ENCODE measurements around the gene BBS5. TPM values are rescaled to one million over a fixed set of nuclear protein-coding genes. Genes with fewer than 3 reads are reported as not detected.

BBS5 gene
- total RNA-seq, 1 experiment from 2014 or later = 0.31 TPM

GRCh38 chr2:169439900-169440299 is 39.4 kb upstream of the BBS5 start:
- no peaks in the 10 kb centered on the region for H3K9me3 ChIP-seq (ENCODE audit: insufficient read depth, low read depth)
- CTCF ChIA-PET = no interaction called here
- no peaks in the 10 kb centered on the region for H3K79me2 ChIP-seq (ENCODE audit: low read depth)
- DNase-seq = no peak
- no peaks in the 10 kb centered on the region for H3K36me3 ChIP-seq (ENCODE audit: low read depth)
- TF ChIP-seq EZH2 (IDR thresholded peaks at IDR 0.05; ENCODE audit: low read depth) = no peak
- TF ChIP-seq CTCF (conservative IDR thresholded peaks at IDR 0.05) = no peak
- H3F3A ChIP-seq (ENCODE audit: insufficient read depth, low read depth) = no peaks in the 10 kb centered on the region
- H3K9me2 ChIP-seq (ENCODE audit: insufficient read depth) = no peaks in the 10 kb centered on the region
- no peak overlapping the region for H2AFZ ChIP-seq
- no peak overlapping the region for H3K4me3 ChIP-seq
- POLR2A ChIA-PET (ENCODE audit: unreplicated experiment) = no interaction called here
- H3K27ac ChIP-seq = no peak overlapping the region
- no peaks in the 10 kb centered on the region for H3K27me3 ChIP-seq (ENCODE audit: insufficient read depth, low read depth)
- H3K4me1 ChIP-seq (replicated peaks; ENCODE audit: insufficient read depth) = no peaks in the 10 kb centered on the region
- no peaks in the 10 kb centered on the region for H4K20me1 ChIP-seq (ENCODE audit: insufficient read depth)
- no TSS peak for BruUV-seq (replicated peaks)
- H3K4me2 ChIP-seq = no peak overlapping the region
- intact Hi-C loops (cut with micrococcal nuclease; ENCODE audit: unreplicated experiment) = no loop called here

- no TSS peak for BruUV-seq (replicated peaks)
- POLR2A ChIA-PET (ENCODE audit: unreplicated experiment) = no interaction called here
- no peaks in the 10 kb centered on the region for H3K27me3 ChIP-seq (ENCODE audit: insufficient read depth, low read depth)
Observed at GRCh38 chr2:169446452-169446851, 32.8 kb upstream of the BBS5 start.

GRCh38 chr2:169448316-169448715 is 31.0 kb upstream of the BBS5 start:
- H3K4me2 ChIP-seq = no peak overlapping the region
- no peaks in the 10 kb centered on the region for H3K27me3 ChIP-seq (ENCODE audit: insufficient read depth, low read depth)
- H3K4me3 ChIP-seq = no peak overlapping the region
- ChIA-PET CTCF (interaction anchor here (0.6 kb wide), 1 partner anchor 1527 kb away, joined by 3 read pairs; no protein-coding TSS in a partner anchor), POLR2A (ENCODE audit: unreplicated experiment) (no interaction called here)
- intact Hi-C loops (cut with micrococcal nuclease; ENCODE audit: unreplicated experiment) = no loop called here
- H4K20me1 ChIP-seq (ENCODE audit: insufficient read depth) = no peaks in the 10 kb centered on the region
- H3K27ac ChIP-seq = no peak overlapping the region
- no peaks in the 10 kb centered on the region for H3F3A ChIP-seq (ENCODE audit: insufficient read depth, low read depth)
- H2AFZ ChIP-seq = no peak overlapping the region
- no peaks in the 10 kb centered on the region for H3K9me2 ChIP-seq (ENCODE audit: insufficient read depth)
- no peaks in the 10 kb centered on the region for H3K36me3 ChIP-seq (ENCODE audit: low read depth)
- no peak for DNase-seq
- H3K4me1 ChIP-seq (replicated peaks; ENCODE audit: insufficient read depth) = no peaks in the 10 kb centered on the region
- no TSS peak for BruUV-seq (replicated peaks)
- H3K79me2 ChIP-seq (ENCODE audit: low read depth) = no peaks in the 10 kb centered on the region
- no peak for TF ChIP-seq EZH2 (IDR thresholded peaks at IDR 0.05; ENCODE audit: low read depth)
- TF ChIP-seq CTCF (conservative IDR thresholded peaks at IDR 0.05) = no peak
- H3K9me3 ChIP-seq (ENCODE audit: insufficient read depth, low read depth) = no peaks in the 10 kb centered on the region

More at GRCh38 chr2:169446452-169446851, 32.8 kb upstream of the BBS5 start:
- H3K4me3 ChIP-seq = no peak overlapping the region
- TF ChIP-seq EZH2 (IDR thresholded peaks at IDR 0.05; ENCODE audit: low read depth) = no peak
- no peak for TF ChIP-seq CTCF (conservative IDR thresholded peaks at IDR 0.05)
- H2AFZ ChIP-seq = no peak overlapping the region
- H3K27ac ChIP-seq = no peak overlapping the region
- H3K79me2 ChIP-seq (ENCODE audit: low read depth) = no peaks in the 10 kb centered on the region
- no peaks in the 10 kb centered on the region for H3K36me3 ChIP-seq (ENCODE audit: low read depth)
- no peak overlapping the region for H3K4me2 ChIP-seq
- no peaks in the 10 kb centered on the region for H3K4me1 ChIP-seq (replicated peaks; ENCODE audit: insufficient read depth)
- no peaks in the 10 kb centered on the region for H3K9me2 ChIP-seq (ENCODE audit: insufficient read depth)
- H4K20me1 ChIP-seq (ENCODE audit: insufficient read depth) = no peaks in the 10 kb centered on the region
- DNase-seq = no peak
- H3K9me3 ChIP-seq (ENCODE audit: insufficient read depth, low read depth) = no peaks in the 10 kb centered on the region
- CTCF ChIA-PET = no interaction called here
- intact Hi-C loops (cut with micrococcal nuclease; ENCODE audit: unreplicated experiment) = no loop called here
- H3F3A ChIP-seq (ENCODE audit: insufficient read depth, low read depth) = no peaks in the 10 kb centered on the region
